ENCODE measurements around the gene CPLANE2. TPM values are rescaled to one million over a fixed set of nuclear protein-coding genes. Genes with fewer than 3 reads are reported as not detected.
"Not testable (repeated sequence)": the region's sequence is repeated elsewhere in the genome, so short reads cannot be mapped to it uniquely, and the experiment has no call there.

CPLANE2 gene
- total RNA-seq, 1 experiment from 2014 or later, result 6.3 TPM

DNA sequence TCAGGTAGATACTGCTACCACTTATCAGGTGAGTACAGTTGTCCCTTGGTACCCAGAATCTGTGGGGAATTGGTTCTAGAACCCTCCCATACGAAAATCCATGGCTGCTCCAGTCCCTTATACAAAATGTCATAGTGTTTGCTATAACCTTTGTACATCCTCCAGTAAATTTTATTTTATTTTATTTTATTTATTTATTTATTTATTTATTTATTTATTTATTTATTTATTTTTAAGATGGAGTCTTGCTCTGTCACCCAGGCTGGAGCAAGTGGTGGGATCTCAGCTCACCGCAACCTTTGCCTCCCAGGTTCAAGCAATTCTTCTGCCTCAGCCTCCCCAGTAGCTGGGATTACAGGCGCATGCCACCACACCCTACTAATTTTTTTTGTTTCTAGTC lies 23.4 kb downstream of the CPLANE2 start:
- not testable (repeated sequence) for H3K18ac ChIP-seq (ENCODE audit: insufficient read length, low read depth, low read length); H3K4ac ChIP-seq (ENCODE audit: low read depth, low read length); H3K79me2 ChIP-seq (ENCODE audit: insufficient read depth, low read length); H3K27ac ChIP-seq (ENCODE audit: insufficient read length, low read depth, low read length); H3K27me3 ChIP-seq (ENCODE audit: insufficient read depth, low read length); H2AFZ ChIP-seq (ENCODE audit: low read length); H3K14ac ChIP-seq (ENCODE audit: insufficient read depth, low read length); H3K36me3 Mint-ChIP-seq (ENCODE audit: insufficient read depth in 1 of 3, low read depth in 3 of 3); H3K9me3 ChIP-seq (ENCODE audit: control insufficient read depth, low read depth, low read length); H2BK20ac ChIP-seq (ENCODE audit: low read depth, low read length, poor library complexity, severe bottlenecking); H2BK15ac ChIP-seq (ENCODE audit: low read depth, low read length); H2BK12ac ChIP-seq (ENCODE audit: insufficient read length, low read depth, low read length); H4K20me1 ChIP-seq (ENCODE audit: control insufficient read depth, insufficient read depth, insufficient read length); H3K79me1 ChIP-seq (ENCODE audit: insufficient read depth, low read depth, low read length, poor library complexity, severe bottlenecking); H2BK120ac ChIP-seq (ENCODE audit: low read depth, low read length, poor library complexity, severe bottlenecking); H3K4me2 ChIP-seq (ENCODE audit: insufficient read depth, insufficient read length, low read length); H4K5ac ChIP-seq (ENCODE audit: insufficient read length, low read depth, low read length); H3K9me3 Mint-ChIP-seq; H2AK5ac ChIP-seq (ENCODE audit: insufficient read length, low read length); H3K9ac ChIP-seq (ENCODE audit: extremely low read depth, insufficient read length, low read length); H4K91ac ChIP-seq (ENCODE audit: insufficient read length, low read depth, low read length); H4K8ac ChIP-seq (replicated peaks; ENCODE audit: insufficient read length, low read depth, low read length); H3T11ph ChIP-seq (ENCODE audit: low read length); DNase-seq; H3K56ac ChIP-seq (ENCODE audit: insufficient read length, low read depth, low read length); H3K23ac ChIP-seq (ENCODE audit: insufficient read length, low read depth, low read length); H3K27ac Mint-ChIP-seq; H2BK5ac ChIP-seq (ENCODE audit: insufficient read length, low read length)
- Mint-ChIP-seq H3K27me3 (ENCODE audit: low read depth) (peaks cover 18% of the 10 kb centered on the region), H3K4me3 (0 out of 5 replicates have a peak overlapping the region, but pooled peaks of 1 of the 2 experiments have one; percentile 28), H3K4me1 (peaks cover 48 to 49% of the 10 kb centered on the region in 2 experiments)
- no CpG with 5 or more reads among the region's 3 CpGs for WGBS (ENCODE audit: extremely low coverage, insufficient read length, low lambda C conversion rate)
- Histone ChIP-seq H3K4me1 (ENCODE audit: insufficient read depth, low read length) (peaks cover 12% of the 10 kb centered on the region; the same call in 1 of the 2 replicates), H3K23me2 (ENCODE audit: insufficient read length, low read depth, low read length, poor library complexity, severe bottlenecking) (peaks cover 24% of the 10 kb centered on the region)

Data from H9 (cell line).